Fibroblast of the aortic adventitia (primary cell): ENCODE results near the gene ZFC3H1. TPM values are rescaled to one million over a fixed set of nuclear protein-coding genes. Genes with fewer than 3 reads are reported as not detected.
"Not testable (repeated sequence)": the region's sequence is repeated elsewhere in the genome, so short reads cannot be mapped to it uniquely, and the experiment has no call there.

Experiments
- DNase-seq: peaks from one replicate; pipeline ENCODE4 v3.0.0-alpha.2; 2010; ENCODE audit warnings: low read depth
- H3K4me3 ChIP-seq: 2 replicates; pipeline ENCODE4 v1.5.1; 2011; ENCODE audit warnings: low read depth, mild to moderate bottlenecking, control low read depth, low read length, moderate library complexity
- CTCF ChIP-seq: IDR thresholded peaks from 2 replicates; pipeline ENCODE4 v1.5.1; 2011; ENCODE audit warnings: mild to moderate bottlenecking, low read length, control low read depth, inconsistent platforms; ENCODE audit not compliant: insufficient read depth
- total RNA-seq: library from RNA; depleted of rRNA; stranded (reverse); fragments of >200 nt; gene quantifications from 2 replicates; pipeline ENCODE4 v1.2.3, GENCODE V29; 2012; ENCODE audit warnings: low replicate concordance

The ZFC3H1 gene
- 54.1 and 68.1 TPM in 2 replicates for total RNA-seq

- peak within 1 kb of the TSS; percentile 91 for H3K4me3 ChIP-seq
- DNase-seq = peak; percentile 100
- TF ChIP-seq CTCF = peak; percentile 37
Observed at GRCh38 chr12:71663561-71664410, at the start of gene ZFC3H1, which contains the start of gene THAP2. Gene ZFC3H1 (minus strand): TSS chr12:71663848. CDS start chr12:71663610, 238 bp downstream. Gene THAP2 (plus strand): TSS chr12:71664301. CDS start chr12:71664510, 209 bp downstream.

GRCh38 chr12:71710276-71711125 is 46.9 kb upstream of the ZFC3H1 start:
- H3K4me3 ChIP-seq = no peak overlapping the region
- TF ChIP-seq CTCF = no peak
- peak; percentile 85 for DNase-seq

- H3K4me3 ChIP-seq = no peak overlapping the region
- no peak for DNase-seq
- TF ChIP-seq CTCF = no peak
Observed at GRCh38 chr12:71708658-71709057, 45.0 kb upstream of the ZFC3H1 start.

GRCh38 chr12:71704920-71705319 is 41.3 kb upstream of the ZFC3H1 start:
- no peak for TF ChIP-seq CTCF
- no peak for DNase-seq
- no peak overlapping the region for H3K4me3 ChIP-seq

- DNase-seq = no peak
- TF ChIP-seq CTCF = no peak
- H3K4me3 ChIP-seq = no peak overlapping the region
Observed at GRCh38 chr12:71703206-71703605, 39.6 kb upstream of the ZFC3H1 start.

GRCh38 chr12:71702590-71702989 is 38.9 kb upstream of the ZFC3H1 start:
- DNase-seq = peak; percentile 15
- no peak overlapping the region for H3K4me3 ChIP-seq
- TF ChIP-seq CTCF = no peak

GRCh38 chr12:71702181-71702580 is 38.5 kb upstream of the ZFC3H1 start:
- not testable (repeated sequence) for DNase-seq, H3K4me3 ChIP-seq
